K562 (cell line): ENCODE measurements around the gene LRRC3C. TPM values are rescaled to one million over a fixed set of nuclear protein-coding genes. Genes with fewer than 3 reads are reported as not detected.
A peak's percentile ranks its signal among the peaks of the same experiment; 100 is the strongest.

ENCODE experiments used
- FIP1L1 ChIP-seq: fragments of 200-400 bp; formaldehyde crosslinking; IDR thresholded peaks from 2 replicates; pipeline ENCODE4 v1.6.1; 2018; ENCODE audit warnings: mild to moderate bottlenecking, low read depth, low read length; ENCODE audit not compliant: poor library complexity, severe bottlenecking
- FOSL1 ChIP-seq: fragments of 200-800 bp; sonication (Bioruptor generic); conservative IDR thresholded peaks from 2 replicates; pipeline ENCODE4 v1.6.1; 2016; ENCODE audit warnings: missing genetic modification characterization, missing compliant biosample characterization
- FOXK1 ChIP-seq: sonication (generic); formaldehyde crosslinking; IDR thresholded peaks from 2 replicates; pipeline ENCODE4 v1.8.0; 2022; ENCODE audit warnings: missing genetic modification reagents, mild to moderate bottlenecking, borderline replicate concordance
- HOXB6 ChIP-seq: fragments of 250-450 bp; sonication (Bioruptor Pico); IDR thresholded peaks from 2 replicates; pipeline ENCODE4 v1.5.1; 2022; ENCODE audit warnings: mild to moderate bottlenecking, borderline replicate concordance
- JUND ChIP-seq, 2 experiments: IDR thresholded peaks; 2 replicates in 1 of 2; 3 replicates in 1 of 2; pipeline ENCODE4 v1.6.1; 2011; ENCODE audit warnings: borderline replicate concordance in 2 of 2, low read depth in 2 of 2, low read length in 2 of 2, improper control_type of control experiment in 1 of 2, missing biosample characterization in 1 of 2, missing genetic modification characterization in 1 of 2, missing genetic modification reagents in 1 of 2
- KDM2B ChIP-seq: fragments of 250-450 bp; sonication (Bioruptor Pico); IDR thresholded peaks from 2 replicates; pipeline ENCODE4 v1.8.0; 2021; ENCODE audit warnings: mild to moderate bottlenecking, moderate library complexity
- MEF2D ChIP-seq: conservative IDR thresholded peaks from 2 replicates; pipeline ENCODE4 v1.6.1; 2016; ENCODE audit warnings: low read depth, missing genetic modification characterization, missing compliant biosample characterization
- NCOR1 ChIP-seq: fragments of 450-650 bp; IDR thresholded peaks from 2 replicates; pipeline ENCODE4 v1.6.1; 2016; ENCODE audit warnings: mild to moderate bottlenecking, moderate library complexity
- NFE2L1 ChIP-seq: fragments of 450-650 bp; IDR thresholded peaks from 2 replicates; pipeline ENCODE4 v1.6.1; 2016; ENCODE audit warnings: missing genetic modification characterization, low read depth, mild to moderate bottlenecking, missing compliant biosample characterization, moderate library complexity, borderline replicate concordance
- PHF8 ChIP-seq: fragments of 200-600 bp; sonication (generic); IDR thresholded peaks from 2 replicates; pipeline ENCODE4 v1.6.1; 2012; ENCODE audit warnings: mixed run types, mild to moderate bottlenecking, inconsistent platforms, low read length, moderate library complexity, borderline replicate concordance
- RB1 ChIP-seq: fragments of 450-650 bp; IDR thresholded peaks from 2 replicates; pipeline ENCODE4 v1.6.1; 2017; ENCODE audit warnings: low read depth, mild to moderate bottlenecking
- STAG1 ChIP-seq: sonication (generic); formaldehyde crosslinking; IDR thresholded peaks from 2 replicates; pipeline ENCODE4 v1.5.0; 2020; ENCODE audit warnings: missing genetic modification reagents, borderline replicate concordance
- TCF7 ChIP-seq: sonication (generic); IDR thresholded peaks from 2 replicates; pipeline ENCODE4 v1.6.1; 2016; ENCODE audit warnings: antibody characterized with exemption, borderline replicate concordance
- ZBTB2 ChIP-seq: fragments of 450-650 bp; IDR thresholded peaks from 2 replicates; pipeline ENCODE4 v1.6.1; 2016; ENCODE audit warnings: antibody characterized with exemption
- ZNF3 ChIP-seq: fragments of 250-450 bp; sonication (Bioruptor Pico); IDR thresholded peaks from 2 replicates; pipeline ENCODE4 v1.5.0; 2021; ENCODE audit warnings: mild to moderate bottlenecking, moderate library complexity
- ZNF354B ChIP-seq: fragments of 250-450 bp; sonication (Bioruptor Pico); IDR thresholded peaks from 2 replicates; pipeline ENCODE4 v1.4.0; 2020
- polyA plus RNA-seq, 8 experiments: library from polyadenylated mRNA; depleted of rRNA in 4 of 8; stranded (reverse) in 5 of 8; unstranded in 3 of 8; fragments of >200 nt; fragmentation: Nextera tagmentation in 2 of 8; fragmentation: Illumina TruSeq in 1 of 8; extraction: Ambion mirVana in 2 of 8; extraction: Trizol in 1 of 8; gene quantifications; 2 replicates each; pipeline versions ENCODE4 v1.2.1 to v1.2.3, GENCODE V29; 2011 to 2014; ENCODE audit warnings: inconsistent platforms in 1 of 8, missing spikeins in 1 of 8
- total RNA-seq, 7 experiments: library from RNA; depleted of rRNA in 6 of 7; stranded (reverse); fragments of >200 nt in 6 of 7; fragmentation: Illumina TruSeq in 2 of 7; extraction: Trizol in 2 of 7; gene quantifications; 2 replicates each; pipeline versions ENCODE4 v1.2.1 to v1.2.3, GENCODE V29; 2011 to 2021; ENCODE audit warnings: low replicate concordance in 1 of 7
- TF ChIP-seq, protein P1 (sequence below): fragments of 450-650 bp; IDR thresholded peaks from 2 replicates; pipeline ENCODE4 v1.6.1; 2016; ENCODE audit warnings: mild to moderate bottlenecking

Gene LRRC3C
- total and polyA plus RNA-seq, 9 of the 15 experiments (the other 6 are each of a cell fraction or from before 2014, with no cell fraction given), result not detected

DNA sequence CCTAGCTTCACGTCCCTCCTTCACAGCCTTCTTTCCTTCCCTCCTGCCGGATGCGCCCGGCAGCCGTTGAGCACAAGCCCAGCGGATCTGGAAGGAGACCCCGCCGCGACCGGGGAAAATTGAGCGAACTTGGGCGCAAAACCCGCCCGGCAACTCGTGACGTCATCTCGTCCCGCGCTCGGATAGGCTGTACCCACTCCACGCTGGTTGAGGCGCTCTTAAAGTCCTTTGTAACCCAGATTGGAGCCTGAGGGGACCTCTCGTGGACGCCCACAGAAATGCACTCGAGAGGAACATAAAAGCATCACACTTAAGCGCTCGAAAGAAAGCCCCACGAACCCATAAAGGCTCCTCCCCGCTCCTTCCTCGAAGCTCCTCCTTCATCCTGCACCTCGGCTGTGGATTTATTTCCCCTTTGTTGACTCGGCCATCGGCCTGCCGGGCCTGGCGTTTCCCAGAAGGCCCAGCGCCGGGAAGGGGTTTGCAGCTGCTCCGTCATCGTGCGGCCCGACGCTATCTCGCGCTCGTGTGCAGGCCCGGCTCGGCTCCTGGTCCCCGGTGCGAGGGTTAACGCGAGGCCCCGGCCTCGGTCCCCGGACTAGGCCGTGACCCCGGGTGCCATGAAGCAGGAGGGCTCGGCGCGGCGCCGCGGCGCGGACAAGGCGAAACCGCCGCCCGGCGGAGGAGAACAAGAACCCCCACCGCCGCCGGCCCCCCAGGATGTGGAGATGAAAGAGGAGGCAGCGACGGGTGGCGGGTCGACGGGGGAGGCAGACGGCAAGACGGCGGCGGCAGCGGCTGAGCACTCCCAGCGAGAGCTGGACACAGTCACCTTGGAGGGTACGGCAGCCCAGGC is 53.0 kb downstream of the LRRC3C start, which contains the start of gene PSMD3 (continued):
- TF ChIP-seq FOSL1 (tag), result 0 out of 2 replicates have a peak, but pooled peaks have one; percentile 30
- TF ChIP-seq MEF2D (tag), result 0 out of 2 replicates have a peak, but pooled peaks have one; percentile 25
- no peak for TF ChIP-seq ZNF3 (CRISPR knock-in tag)
- peak; percentile 76 for TF ChIP-seq RB1
- TF ChIP-seq PHF8, result peak; percentile 98
- TF ChIP-seq STAG1 (CRISPR knock-in tag), result no peak
- peak; percentile 77; the same call in 1 of the 2 replicates for TF ChIP-seq FOXK1 (CRISPR knock-in tag)
- peak; percentile 59; the same call in 1 of the 2 replicates for TF ChIP-seq TCF7
- TF ChIP-seq NCOR1, result no peak
- no peak for TF ChIP-seq ZNF354B (CRISPR knock-in tag)
- no peak for TF ChIP-seq NFE2L1
- TF ChIP-seq, protein P1, sequence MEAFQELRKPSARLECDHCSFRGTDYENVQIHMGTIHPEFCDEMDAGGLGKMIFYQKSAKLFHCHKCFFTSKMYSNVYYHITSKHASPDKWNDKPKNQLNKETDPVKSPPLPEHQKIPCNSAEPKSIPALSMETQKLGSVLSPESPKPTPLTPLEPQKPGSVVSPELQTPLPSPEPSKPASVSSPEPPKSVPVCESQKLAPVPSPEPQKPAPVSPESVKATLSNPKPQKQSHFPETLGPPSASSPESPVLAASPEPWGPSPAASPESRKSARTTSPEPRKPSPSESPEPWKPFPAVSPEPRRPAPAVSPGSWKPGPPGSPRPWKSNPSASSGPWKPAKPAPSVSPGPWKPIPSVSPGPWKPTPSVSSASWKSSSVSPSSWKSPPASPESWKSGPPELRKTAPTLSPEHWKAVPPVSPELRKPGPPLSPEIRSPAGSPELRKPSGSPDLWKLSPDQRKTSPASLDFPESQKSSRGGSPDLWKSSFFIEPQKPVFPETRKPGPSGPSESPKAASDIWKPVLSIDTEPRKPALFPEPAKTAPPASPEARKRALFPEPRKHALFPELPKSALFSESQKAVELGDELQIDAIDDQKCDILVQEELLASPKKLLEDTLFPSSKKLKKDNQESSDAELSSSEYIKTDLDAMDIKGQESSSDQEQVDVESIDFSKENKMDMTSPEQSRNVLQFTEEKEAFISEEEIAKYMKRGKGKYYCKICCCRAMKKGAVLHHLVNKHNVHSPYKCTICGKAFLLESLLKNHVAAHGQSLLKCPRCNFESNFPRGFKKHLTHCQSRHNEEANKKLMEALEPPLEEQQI, result no peak
- TF ChIP-seq FIP1L1, result peak; percentile 99
- no peak for TF ChIP-seq ZBTB2
- TF ChIP-seq HOXB6 (CRISPR knock-in tag), result no peak
- TF ChIP-seq KDM2B (CRISPR knock-in tag), result peak; percentile 53; the same call in 1 of the 2 replicates
- TF ChIP-seq JUND (IDR thresholded peaks at IDR 0.05; ENCODE audit: borderline replicate concordance, low read depth, low read length), result peak; percentile 89
- TF ChIP-seq JUND (tag; IDR thresholded peaks at IDR 0.05; ENCODE audit: borderline replicate concordance, low read depth, low read length), result peak; percentile 52; the same call in 2 of the 3 replicates
